A549 (cell line): ENCODE measurements around the gene CCL4.

Experiments used
- BHLHE40 ChIP-seq: IDR thresholded peaks from 2 replicates; pipeline ENCODE4 v1.6.1; 2012; ENCODE audit warnings: low read depth, low read length, inconsistent platforms
- EP300 ChIP-seq, 2 experiments: fragments of >200 bp; sonication (Bioruptor Twin); formaldehyde crosslinking; IDR thresholded peaks; 2 replicates in 1 of 2; 3 replicates in 1 of 2; pipeline ENCODE4 v1.6.1; 2016 to 2017
- TF ChIP-seq, protein P1 (sequence below): fragments of >200 bp; sonication (Bioruptor Twin); formaldehyde crosslinking; IDR thresholded peaks from 3 replicates; pipeline ENCODE4 v1.5.1; 2016

DNA sequence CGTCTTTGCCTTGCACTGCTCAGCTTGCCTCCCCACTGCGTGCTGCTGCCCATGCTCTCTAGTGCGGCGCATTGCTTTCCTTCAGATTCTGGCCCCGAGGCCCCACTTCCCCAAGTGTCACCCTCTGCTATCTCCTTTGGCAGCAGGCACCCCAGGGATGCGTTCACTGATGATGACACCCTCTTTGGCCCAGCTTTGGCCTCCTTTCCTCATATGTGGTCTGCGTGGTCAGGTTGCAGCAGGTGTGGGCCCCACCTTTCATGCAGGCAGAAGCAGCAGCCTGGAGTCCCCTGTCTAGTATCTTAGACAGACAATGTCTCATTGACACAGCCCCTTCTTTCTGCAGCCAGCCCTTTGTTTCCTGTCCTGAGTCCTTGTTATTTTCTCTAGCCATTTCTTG, 8.9 kb upstream of the CCL4 start:
- TF ChIP-seq, protein P1, sequence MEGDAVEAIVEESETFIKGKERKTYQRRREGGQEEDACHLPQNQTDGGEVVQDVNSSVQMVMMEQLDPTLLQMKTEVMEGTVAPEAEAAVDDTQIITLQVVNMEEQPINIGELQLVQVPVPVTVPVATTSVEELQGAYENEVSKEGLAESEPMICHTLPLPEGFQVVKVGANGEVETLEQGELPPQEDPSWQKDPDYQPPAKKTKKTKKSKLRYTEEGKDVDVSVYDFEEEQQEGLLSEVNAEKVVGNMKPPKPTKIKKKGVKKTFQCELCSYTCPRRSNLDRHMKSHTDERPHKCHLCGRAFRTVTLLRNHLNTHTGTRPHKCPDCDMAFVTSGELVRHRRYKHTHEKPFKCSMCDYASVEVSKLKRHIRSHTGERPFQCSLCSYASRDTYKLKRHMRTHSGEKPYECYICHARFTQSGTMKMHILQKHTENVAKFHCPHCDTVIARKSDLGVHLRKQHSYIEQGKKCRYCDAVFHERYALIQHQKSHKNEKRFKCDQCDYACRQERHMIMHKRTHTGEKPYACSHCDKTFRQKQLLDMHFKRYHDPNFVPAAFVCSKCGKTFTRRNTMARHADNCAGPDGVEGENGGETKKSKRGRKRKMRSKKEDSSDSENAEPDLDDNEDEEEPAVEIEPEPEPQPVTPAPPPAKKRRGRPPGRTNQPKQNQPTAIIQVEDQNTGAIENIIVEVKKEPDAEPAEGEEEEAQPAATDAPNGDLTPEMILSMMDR = no peak
- TF ChIP-seq BHLHE40 = no peak
- TF ChIP-seq EP300 (IDR thresholded peaks at IDR 0.05) = no peak
